NB4 (cell line): ENCODE results near the gene ZFYVE27.

Source experiments
- DNase-seq: peaks from one replicate; pipeline ENCODE4 v3.0.0; 2010; ENCODE audit warnings: low read depth
- H3K4me3 ChIP-seq: one replicate; pipeline ENCODE4 v1.5.1; 2011; ENCODE audit warnings: mild to moderate bottlenecking, low read depth, low read length, moderate library complexity
- MYC ChIP-seq: IDR thresholded peaks from 2 replicates; pipeline ENCODE4 v1.6.1; 2011; ENCODE audit warnings: low read depth, low read length
- POLR2A ChIP-seq: IDR thresholded peaks from 2 replicates; pipeline ENCODE4 v1.6.1; 2011; ENCODE audit warnings: mild to moderate bottlenecking; ENCODE audit not compliant: insufficient read length; ENCODE audit errors: extremely low read depth
- TF ChIP-seq, protein P1 (sequence below): IDR thresholded peaks from 2 replicates; pipeline ENCODE4 v1.6.1; 2011; ENCODE audit warnings: low read depth, low read length
- TF ChIP-seq, protein P2 (sequence below): IDR thresholded peaks from one replicate; pipeline ENCODE4 v1.5.1; 2012; ENCODE audit warnings: low read depth, low read length

The ZFYVE27 gene

DNA sequence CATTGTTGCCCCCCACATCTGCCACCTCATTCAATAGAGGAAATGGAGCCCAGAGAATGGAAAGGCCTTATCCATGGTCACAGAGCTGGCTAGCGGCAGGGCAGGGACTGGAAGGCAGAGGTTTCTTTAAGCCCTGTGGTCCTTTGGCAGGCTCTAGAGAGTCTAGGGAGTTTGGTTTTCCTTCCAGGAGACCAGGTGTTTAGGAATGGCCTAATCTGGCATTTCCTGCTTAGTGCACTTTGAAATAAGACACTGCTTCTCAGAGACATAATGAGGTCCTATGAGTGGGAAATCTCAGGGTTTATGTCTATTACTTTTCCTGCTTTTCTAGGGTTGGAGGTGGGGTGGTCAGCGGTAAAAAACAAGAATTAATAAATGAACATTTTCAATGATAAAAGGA lies 17.3 kb upstream of the ZFYVE27 start:
- TF ChIP-seq, protein P1, sequence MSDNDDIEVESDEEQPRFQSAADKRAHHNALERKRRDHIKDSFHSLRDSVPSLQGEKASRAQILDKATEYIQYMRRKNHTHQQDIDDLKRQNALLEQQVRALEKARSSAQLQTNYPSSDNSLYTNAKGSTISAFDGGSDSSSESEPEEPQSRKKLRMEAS, result no peak
- TF ChIP-seq, protein P2, sequence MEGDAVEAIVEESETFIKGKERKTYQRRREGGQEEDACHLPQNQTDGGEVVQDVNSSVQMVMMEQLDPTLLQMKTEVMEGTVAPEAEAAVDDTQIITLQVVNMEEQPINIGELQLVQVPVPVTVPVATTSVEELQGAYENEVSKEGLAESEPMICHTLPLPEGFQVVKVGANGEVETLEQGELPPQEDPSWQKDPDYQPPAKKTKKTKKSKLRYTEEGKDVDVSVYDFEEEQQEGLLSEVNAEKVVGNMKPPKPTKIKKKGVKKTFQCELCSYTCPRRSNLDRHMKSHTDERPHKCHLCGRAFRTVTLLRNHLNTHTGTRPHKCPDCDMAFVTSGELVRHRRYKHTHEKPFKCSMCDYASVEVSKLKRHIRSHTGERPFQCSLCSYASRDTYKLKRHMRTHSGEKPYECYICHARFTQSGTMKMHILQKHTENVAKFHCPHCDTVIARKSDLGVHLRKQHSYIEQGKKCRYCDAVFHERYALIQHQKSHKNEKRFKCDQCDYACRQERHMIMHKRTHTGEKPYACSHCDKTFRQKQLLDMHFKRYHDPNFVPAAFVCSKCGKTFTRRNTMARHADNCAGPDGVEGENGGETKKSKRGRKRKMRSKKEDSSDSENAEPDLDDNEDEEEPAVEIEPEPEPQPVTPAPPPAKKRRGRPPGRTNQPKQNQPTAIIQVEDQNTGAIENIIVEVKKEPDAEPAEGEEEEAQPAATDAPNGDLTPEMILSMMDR, result no peak
- no peak for TF ChIP-seq MYC
- no peak for TF ChIP-seq POLR2A
- H3K4me3 ChIP-seq, result no peak overlapping the region
- no peak for DNase-seq

DNA sequence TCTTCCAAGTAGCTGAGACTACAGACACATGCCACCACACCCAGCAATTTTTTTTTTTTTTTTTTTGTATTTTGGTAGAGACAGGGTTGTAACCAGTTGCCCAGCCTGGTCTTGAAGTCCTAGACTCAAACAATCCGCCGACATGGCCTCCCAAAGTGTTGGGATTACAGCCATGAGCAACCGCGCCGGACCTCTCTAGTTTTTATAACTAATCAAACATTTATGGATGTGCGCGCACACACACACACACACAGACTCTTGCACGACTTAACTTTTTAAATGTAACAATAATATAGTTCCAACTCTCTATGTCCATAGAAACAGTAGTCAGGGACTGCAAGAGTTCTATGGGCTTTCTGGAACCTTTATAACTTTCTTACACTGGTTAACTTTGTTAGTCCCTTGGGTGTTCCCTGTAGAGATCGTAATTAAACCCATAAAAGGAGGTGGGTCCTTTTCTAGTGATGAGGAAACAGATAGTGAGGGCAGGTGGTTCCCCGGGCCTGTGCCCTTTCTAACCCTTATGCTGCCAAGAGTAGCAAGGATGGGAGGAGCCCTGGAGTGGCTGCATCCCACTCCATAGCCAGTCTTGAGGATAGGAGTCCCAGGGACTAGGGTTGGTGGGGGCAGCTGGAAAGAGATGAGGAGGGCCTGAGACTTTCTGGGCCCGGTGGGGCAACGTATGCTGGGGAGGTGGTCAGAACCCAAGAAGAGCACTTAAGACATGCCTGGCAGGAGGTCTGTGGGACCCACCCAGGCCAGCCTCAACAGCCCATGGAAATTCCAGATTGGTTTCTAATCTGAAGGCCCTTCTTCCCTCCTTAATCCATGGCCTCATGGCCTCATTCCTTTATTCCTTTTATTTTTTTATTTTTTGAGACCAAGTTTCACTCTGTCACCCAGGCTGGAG lies 14.8 kb upstream of the ZFYVE27 start:
- DNase-seq, result peak; percentile 72
- H3K4me3 ChIP-seq, result no peak overlapping the region
- TF ChIP-seq POLR2A, result no peak
- TF ChIP-seq, protein P2, result no peak
- TF ChIP-seq, protein P1, result no peak
- TF ChIP-seq MYC, result no peak

GRCh38 chr10:97723001-97723400 lies 13.9 kb upstream of the ZFYVE27 start:
- TF ChIP-seq MYC, result no peak
- TF ChIP-seq, protein P2, result no peak
- TF ChIP-seq, protein P1, result no peak
- TF ChIP-seq POLR2A, result no peak
- no peak overlapping the region for H3K4me3 ChIP-seq

DNA sequence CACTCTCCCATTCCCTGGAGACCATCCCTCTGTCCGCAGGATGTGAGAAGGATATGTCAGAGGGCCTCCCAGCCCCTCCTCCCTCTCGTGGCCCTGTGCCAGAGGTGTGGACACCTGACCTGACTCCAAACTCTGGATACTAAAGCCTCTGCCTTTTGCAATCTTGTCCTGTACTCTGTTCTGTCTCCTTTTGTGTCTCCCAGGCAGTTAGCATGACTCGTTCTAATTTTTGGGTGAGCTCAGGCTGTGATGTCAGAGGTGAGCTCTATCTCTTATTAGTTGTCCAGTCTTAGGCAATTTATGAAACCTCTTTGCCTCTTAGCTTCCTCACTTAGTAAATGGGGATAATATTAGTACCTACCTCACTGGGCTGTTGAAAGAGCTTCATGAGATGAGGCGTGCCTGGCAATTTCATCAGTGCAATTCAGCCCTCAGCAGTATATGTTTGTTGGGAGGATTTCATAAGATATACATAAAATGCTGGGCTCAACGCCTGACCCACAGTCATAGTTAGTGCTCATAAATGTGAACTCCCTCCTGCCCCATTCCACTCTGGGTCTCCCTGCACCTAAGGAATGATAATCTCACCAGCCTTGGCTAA lies 12.5 kb upstream of the ZFYVE27 start:
- peak; percentile 54 for DNase-seq
- no peak overlapping the region for H3K4me3 ChIP-seq
- TF ChIP-seq, protein P1, result no peak
- TF ChIP-seq, protein P2, result no peak
- TF ChIP-seq POLR2A, result no peak
- TF ChIP-seq MYC, result no peak

More at GRCh38 chr10:97723001-97723400, 13.9 kb upstream of the ZFYVE27 start:
- peak; percentile 43 for DNase-seq

- no peak overlapping the region for H3K4me3 ChIP-seq
- DNase-seq, result no peak
Observed at GRCh38 chr10:97726636-97727178, 10.2 kb upstream of the ZFYVE27 start.

More at GRCh38 chr10:97726636-97727178, 10.2 kb upstream of the ZFYVE27 start:
- TF ChIP-seq MYC (no peak), POLR2A (no peak)
- TF ChIP-seq, protein P1, result no peak
- TF ChIP-seq, protein P2, result no peak
